Right lobe of liver (tissue), 4 donors: ENCODE data around the gene SNX3.

Experiments
- CTCF ChIP-seq, 4 donors: fragments of 200-600 bp in 3 of 4; fragments of 450-650 bp in 1 of 4; IDR thresholded peaks; one replicate each; pipeline versions ENCODE4 v1.5.1 to v1.8.0; 2016 to 2022; ENCODE audit warnings: antibody characterized with exemption in 4 of 4, mild to moderate bottlenecking in 2 of 4
- POLR2A ChIP-seq: fragments of 450-650 bp; IDR thresholded peaks from one replicate; pipeline ENCODE4 v1.6.1; 2017; ENCODE audit warnings: antibody characterized with exemption, mild to moderate bottlenecking
- donor health status: DM: no; HTN: no; CAD: no.
- donor health status: DM: no; HTN: no; CAD: no.
- donor health status: DM: no; HTN: yes; CAD: no.

DNA sequence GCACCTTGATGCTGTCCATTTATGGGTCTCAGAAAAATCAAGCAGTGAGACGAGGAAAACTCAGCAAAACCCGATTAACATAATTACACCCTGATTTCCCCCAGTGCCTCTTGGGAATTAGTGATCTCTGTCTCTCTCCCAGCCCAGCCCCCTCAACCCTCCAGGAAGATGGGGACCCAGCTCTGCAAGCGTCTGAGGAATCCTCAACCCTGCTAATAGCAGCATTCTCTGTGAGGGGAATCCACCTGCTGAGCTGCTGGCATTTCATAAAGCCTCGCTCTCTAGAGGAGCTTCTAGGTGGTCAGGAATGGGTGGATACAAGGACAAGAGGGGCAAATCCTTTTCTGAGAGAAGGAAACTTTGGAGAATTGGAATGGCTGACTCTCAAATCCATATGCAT lies 81.1 kb downstream of the SNX3 start:
- TF ChIP-seq POLR2A, result no peak
- no peak for TF ChIP-seq CTCF (IDR thresholded peaks at IDR 0.05)
